ENCODE data around the gene IDS.
"Not testable (repeated sequence)": the region's sequence is repeated elsewhere in the genome, so short reads cannot be mapped to it uniquely, and the experiment has no call there.

Gene IDS

DNA sequence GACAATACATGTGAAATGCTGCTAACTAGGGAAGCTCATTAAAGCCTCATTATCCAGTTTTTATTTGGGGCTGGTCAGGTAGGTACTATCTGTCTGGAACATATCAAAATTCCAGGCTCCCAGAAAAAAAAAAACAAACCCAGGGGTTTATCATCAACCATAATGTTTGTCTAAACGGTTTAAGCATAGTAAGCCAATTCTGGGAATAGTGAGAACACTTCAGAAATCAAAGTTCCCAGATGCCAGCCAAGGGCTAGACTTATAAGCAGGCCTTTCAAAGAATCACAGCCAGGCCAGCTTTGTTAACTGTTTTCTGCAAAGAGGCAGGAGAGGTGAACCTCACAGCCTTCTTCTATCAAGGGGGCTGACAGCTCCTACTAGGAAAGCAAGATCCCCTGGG is 8.1 kb downstream of the IDS start:
- no peak for DNase-seq

DNA sequence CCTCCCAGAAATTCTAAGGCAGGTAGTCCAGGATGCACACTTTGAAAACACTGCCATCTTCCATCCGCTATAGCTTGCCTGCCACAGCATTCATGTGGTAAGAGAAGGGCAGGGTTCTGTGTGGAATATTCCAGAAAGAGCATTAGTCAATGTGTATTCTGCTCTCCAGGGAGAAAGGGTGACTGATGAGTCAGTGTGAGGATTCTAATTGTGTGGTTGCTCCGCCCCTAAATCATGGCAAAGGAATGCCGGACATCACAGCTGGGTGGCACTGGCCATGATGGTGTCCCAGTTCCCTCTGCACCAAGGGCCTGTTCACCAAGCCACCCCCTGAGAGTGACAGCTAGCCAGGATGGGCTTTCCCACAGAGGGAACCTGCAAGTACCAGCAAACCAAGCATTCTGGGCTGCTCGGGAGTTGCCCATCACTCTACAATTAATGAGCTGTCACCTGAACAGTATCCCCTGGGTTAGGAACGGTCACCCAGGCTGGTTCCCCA is 9.5 kb downstream of the IDS start:
- DNase-seq = no peak

DNA sequence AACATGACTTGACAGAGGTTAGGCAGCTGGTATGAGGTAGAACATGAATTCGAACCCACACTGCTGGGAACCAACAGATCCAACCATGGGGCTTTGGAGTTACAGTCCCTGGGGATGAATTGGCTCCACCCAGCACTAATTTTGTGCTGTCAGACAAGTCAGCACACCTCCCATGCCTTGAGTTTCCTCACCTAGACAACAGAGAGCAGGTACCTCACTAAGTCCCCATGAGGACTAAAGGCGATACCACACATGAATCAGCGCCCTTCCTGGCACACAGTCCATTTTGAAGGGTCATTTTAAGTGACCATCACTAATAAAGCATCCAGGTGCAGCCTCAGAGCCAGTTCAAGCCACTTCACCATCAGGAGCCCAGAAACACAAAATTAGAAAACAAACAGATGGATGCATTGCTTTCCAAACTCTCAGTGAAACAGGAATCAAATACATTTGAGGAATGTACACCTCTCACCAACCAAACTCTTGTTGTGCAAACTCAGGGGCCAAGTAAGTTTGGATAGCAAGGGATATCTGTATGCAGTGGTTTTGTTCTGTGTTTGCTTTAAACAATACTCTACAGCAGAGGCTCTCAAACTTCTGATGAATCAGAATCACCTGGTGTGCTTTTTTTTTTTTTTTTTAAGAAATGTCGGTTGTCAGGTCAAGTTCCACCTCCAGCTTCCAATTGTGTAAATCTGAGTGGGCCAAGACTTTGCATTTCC is 10.1 kb downstream of the IDS start:
- DNase-seq = no peak

DNA sequence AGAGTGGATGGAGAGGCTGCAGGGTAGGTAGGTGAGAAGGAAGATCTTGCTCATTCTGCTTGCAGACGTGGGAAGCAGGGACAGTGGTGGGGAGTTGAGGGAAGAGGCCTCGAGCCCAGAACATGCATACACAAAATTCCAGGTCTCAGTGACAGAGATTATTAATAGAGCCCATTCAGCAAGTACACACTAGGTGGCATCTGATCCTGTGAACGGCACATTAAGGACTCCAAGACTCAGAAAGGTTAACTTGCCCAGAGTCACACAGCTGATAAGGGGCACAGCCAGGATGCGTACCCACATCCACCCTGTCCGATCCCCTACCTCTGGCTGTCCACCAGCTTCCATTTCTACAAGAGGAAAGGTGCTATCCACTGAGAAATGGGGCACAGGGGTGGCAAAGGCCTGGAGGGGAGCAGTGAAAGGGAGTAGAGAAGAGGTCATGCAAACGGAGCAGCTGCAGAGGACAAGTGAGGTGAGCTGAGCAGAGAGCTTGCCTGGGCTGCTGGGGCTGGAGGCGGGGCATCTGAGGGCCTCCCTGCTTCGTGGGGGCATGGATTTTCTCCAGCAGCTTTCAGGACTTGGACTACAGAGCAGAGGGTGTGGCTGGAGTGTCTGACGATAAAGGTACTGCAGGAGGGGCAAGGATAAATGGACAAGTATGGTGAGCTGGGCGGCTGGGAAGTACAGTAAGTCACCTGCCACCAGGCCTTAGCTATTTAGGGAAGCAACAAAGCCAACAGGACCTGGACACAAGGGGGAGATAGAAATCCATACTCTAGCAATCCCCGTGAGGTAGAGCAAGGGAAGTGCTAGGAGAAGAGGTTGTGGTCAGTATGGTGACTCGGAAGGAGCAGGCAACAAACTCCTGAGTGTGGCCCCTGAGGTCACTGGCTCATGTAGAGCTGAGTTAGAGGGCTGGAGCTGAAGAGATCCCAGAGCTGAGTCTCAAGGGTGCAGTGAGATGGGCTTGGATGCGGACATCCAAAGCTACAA is 11.2 kb downstream of the IDS start:
- DNase-seq = no peak

DNA sequence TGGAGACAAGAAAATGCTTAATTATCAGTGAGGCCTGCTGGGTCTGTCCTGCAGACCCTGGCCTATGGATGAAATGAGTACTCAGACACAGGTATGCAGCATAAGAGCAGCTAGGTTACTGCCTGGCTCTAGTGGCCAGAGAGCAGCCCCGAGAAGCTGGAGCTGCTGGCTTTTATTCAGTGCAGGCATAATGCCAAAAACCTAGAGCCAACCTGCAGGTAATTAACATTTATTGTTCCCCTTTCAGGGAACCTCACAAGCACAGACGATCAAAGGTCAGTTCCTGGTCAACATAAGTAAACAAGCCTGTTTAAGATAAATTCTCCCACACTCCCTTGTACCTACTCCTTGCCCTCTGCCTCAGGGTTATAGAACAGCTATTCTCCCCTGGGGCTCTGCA is 13.3 kb downstream of the IDS start:
- no peak for DNase-seq

DNA sequence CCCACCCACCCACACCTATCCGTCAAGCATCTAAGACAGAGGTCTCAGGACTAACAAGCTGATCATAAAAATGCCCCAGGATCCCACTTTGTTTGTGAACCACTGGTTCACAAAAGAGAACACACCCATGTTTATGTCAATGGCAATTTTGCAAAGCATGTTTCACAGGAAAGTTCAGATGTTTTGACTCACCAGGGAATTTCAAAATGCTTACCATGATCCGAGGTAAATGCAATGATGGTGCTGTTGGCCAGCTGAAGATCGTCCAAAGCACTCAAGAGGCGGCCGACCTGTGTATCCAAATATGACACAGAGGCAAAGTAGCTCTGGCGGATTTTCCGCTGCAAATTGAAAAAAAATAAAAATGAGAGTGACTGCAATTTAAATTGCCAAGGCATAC is 15.0 kb downstream of the IDS start:
- DNase-seq = no peak

DNA sequence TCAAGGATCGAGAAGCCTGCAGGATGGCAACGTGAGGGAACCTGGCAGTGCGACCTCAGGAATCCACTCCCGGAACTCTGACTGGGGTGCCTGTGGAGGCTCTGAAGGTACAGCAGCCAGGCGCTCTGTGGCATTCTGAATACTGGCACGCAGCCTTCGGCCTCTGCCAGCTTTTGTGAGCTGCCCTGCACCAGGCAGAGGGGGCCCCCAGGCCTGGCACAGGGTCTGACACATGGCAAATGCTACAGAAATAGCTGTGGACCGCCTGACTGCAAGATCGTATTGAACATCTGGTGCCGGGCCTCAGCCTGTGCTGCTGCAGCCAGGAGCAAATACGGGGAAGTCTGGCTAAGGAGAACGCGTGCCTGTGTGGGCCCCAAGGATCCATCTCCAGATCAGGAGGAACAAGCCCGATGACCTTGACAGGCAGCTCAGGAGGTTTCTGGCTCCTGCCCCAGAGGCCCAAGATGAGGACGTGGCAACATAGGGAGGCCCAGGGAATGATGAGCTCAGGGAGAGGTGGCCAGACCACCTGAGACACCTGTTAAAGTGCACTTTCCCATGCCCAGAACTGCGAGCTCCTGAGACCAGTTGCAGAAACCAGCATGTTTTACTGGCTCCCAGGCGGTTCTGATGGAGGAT is 16.6 kb downstream of the IDS start:
- DNase-seq = not testable (repeated sequence)

DNA sequence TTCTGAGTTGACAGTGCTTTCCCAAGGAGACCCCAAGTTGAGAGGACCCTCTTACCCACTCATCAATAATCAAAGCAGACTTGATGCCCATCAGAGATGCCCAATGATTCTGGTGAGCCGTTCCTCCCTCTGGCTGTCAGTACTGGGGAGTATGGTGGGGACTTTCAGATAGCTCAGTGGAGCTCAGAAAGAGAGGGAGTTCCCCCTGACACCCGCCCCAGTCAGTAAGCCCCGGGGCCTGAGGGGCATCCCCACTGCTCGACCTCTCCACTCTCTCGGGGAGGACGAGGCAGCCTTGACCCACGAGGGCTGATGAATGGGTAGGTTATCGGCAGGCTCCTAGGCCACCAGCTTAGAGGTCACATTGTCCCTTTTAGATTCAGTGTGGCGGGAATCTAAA is 17.1 kb downstream of the IDS start:
- DNase-seq = not testable (repeated sequence)

DNA sequence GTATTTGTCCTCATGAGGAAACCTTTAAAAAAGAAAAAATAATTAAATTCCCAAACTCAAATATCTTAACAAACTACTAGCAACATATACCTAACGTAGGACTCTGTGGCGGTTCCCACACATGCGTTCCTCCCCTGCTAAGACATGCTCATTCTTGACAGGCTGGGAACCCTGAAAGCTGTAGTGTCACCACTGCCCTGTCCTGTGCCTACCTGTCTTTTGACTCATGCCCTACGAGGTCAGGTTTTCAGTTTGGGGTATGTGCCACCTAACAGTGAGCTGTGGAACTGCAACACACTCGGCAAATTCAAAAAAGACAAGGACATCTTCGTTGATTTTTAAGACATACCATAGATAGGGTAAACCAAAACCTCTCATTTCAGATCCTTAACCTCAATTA is 17.8 kb downstream of the IDS start:
- DNase-seq = no peak

DNA sequence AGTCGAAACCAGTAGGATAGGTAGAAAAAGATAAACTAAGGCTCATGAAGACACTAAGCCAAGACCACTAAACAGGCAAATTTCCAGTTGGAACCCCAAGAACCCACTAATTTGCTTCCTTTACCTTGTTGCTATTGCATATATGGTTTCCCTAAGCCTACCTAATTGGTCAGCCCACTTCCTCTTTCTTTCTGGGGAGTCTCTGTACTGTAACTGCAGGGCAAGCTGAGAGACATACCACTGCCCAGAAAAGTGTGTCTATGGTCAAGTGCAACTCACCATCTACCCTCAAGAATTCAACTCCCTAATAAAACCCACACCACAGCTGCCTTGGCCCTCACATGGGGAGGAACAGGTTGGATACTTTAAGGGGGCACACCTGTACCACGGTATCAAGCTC is 28.6 kb downstream of the IDS start:
- DNase-seq = no peak

DNA sequence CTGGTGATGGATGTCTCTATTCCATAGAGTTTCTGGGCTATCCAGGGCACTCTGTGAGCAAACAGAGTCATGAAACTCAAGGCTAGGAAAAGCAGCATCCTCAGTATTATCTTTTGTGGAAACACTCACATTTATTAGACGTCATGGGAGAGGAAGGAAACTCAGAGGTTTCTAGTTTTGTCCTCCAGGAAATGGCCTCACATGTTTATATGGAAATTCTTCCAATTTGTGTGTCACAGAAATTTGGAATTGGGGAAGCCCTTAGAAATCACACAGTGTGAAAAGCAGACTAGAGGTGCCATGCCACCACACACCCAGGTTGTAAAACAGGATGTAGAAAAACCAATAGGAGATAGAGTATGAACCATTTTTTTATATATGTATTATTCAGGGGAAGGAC is 31.1 kb downstream of the IDS start:
- DNase-seq = no peak

DNA sequence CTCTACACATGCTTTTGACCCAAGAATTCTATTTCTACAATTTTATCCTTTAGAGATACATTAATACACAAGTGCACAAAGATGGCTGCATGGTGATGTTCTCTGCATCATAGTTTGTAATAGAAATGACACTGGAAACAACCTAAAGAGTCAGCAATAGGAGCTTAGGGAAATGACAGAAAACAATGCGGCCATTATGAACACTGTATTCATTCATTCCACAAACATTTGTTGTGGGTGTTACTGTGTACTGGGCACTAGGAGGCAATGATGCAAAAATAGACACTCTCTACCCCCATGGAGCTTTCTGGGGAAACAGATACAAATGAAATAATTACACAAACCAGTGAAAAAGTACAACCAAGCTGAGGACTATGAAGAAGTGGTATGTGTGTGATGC is 32.0 kb downstream of the IDS start:
- no peak for DNase-seq

DNA sequence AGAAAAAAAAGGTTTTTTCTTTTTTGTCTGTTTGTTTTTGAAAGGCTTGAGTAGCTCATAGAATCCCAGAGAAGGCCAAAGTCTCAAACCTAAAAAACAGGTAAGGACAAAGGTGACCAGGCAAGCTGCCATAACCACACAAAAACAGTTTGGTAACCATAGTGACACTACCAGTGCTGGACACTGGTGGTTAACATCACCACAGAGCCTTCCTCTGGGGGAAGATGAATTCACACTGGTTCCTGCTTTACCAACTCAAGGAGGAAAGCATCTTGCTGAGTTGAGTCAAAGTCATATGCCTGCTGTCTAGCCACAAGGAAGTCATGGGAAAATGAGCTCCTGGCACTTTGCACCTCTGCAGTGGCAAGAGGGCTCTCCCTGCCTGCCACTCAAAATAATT is 32.5 kb downstream of the IDS start:
- DNase-seq = no peak

DNA sequence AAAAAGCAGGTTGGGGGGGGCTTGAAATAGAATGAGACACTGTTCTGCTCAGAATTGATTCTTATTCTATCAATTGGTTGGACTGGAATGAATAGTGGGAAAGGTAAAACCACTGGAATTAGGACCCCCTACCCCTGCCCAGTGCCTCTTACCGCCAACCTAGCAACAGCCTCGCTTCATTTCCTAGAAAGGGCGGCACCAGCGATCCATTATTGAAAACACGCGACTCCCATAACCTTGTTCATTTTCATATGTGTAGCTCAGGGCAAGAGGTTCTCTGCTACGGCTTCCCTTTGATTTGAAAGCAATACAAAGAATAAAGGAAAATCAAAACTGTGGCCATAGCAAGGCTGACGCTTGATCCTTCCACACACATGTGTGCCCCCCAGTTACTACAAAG is 33.7 kb downstream of the IDS start:
- DNase-seq = no peak

DNA sequence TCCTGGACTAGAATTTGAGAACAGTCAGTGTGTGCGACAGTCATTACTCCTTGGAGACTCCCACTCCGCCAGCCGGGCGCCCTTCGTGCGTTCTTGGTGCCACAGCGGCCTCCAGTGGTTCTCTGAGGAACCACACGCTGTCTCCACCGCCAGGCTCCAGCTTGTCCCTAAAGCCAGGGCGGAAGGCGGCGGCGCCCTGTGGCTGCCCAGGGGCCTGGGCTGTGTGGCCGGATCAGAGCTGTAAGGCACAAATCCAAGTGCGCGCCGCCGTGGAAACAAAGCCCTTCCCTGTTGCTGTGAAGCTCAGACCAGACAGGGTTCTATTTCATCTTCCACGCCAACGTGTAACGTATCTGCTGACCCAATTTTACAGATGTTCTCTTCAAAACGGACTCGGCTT is 34.2 kb downstream of the IDS start:
- peak in 1 of 2 experiments; percentile 52 for DNase-seq

DNA sequence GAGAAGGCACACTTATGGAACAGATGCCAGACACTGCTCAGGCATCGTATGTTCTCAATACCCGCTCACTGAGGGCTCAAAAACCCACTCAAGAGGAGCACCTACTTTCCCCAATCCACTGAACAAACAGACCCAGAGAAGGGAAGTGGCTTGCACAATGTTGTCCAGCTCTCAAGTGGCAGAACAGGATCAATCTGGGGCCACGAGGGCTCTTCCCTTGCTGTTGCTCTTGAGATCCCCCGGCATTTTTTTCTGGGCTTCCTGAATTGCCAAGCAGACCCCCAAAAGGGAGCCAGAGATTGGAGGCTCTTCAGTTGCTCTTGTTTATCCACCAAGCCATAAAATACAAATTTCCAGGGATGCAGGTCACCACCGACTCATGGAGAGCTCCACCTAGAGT is 35.7 kb downstream of the IDS start:
- DNase-seq = no peak

DNA sequence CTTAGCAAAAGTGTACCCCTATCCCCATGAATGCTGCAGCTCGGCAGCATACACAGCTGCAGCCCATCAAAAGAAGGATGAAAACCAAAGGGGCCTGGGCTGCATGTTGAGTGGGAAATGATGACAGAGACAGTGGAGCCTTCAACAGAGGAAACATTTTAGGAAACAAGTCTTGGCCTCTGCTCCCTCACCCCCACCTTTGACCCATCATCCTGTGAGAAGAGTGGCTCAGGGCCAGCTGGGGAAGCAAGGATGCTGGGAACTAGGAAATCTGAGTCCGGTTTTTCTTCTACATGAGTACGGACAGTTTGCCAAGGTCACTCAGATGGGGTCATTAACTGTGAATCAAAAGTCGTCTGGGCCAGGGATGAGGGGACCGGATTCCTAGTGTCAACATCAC is 37.2 kb downstream of the IDS start:
- DNase-seq = no peak

DNA sequence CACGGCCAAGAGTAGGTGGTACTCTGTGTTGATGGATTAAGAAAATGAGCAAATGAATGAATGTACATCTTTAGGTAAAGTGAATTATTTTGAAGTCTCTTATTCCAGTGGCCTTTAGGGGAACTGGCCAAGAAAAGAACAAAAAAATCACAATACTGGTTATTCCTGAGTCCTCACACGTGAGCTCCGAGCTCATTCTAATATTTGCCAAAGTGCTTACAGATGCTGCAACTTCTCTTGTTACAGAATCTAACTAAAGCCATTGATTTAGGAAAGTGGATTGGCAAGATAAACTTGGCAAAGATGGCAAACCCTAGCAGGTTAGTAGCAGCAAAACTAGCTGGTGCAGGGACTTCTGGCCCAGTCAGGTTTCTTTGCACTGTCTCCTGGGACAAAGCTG is 37.6 kb downstream of the IDS start:
- no peak for DNase-seq

DNA sequence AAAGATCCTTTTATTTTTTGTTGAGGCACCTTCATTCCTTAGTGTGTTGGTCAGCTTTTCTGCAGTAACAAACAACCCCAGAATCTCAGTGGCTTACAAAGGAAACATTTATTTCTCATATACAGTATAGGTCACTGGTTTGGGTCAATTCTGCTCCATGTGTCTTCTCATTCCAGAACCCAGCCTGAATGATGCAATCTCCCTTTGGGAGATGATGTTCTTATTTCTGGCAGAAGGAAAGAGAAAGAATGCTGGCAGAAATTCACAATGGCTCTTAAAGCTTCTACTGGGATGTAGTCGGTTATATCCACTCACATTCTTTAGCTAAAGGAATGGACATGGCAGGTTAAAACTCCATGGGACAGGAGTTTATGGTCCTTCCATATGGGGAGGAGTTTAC is 42.3 kb downstream of the IDS start:
- no peak for DNase-seq

DNA sequence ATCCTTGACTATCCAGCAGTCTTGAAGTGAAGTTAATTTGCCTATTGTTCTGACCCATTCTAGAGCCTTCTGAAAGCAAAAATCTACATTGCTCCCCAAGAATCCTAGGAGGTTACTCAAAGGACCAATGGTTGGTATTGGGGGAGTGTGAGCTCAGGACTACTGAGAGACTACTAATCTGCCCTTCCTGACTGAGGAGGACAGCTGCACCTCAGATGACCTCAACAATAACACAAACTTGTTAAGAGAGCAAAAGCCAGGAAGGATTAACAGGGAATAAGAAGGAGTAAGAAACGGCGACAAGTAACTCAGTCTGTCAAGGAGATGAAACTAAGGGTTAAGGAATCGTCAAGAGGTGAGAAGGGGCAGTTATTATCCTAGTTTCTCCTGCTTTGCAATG is 43.4 kb downstream of the IDS start:
- DNase-seq = no peak

DNA sequence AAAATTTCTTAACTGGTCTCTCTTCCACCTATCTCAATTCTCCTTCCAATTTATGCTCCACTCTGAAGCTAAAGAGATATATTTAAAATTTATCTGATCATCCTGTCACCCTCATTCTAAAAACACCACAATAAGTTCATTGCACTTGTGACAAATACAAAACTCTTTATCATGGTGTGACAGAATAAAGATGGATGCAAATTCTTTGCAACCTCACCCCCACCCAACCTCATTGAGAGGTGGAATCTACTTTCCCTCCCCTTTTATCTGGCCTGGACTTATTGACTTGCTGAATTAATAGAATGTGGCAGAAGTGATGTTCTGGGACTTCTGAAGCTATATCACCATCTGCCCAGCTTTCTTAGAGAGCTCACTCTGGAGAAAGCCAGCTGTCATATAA is 46.5 kb downstream of the IDS start:
- DNase-seq = no peak

DNA sequence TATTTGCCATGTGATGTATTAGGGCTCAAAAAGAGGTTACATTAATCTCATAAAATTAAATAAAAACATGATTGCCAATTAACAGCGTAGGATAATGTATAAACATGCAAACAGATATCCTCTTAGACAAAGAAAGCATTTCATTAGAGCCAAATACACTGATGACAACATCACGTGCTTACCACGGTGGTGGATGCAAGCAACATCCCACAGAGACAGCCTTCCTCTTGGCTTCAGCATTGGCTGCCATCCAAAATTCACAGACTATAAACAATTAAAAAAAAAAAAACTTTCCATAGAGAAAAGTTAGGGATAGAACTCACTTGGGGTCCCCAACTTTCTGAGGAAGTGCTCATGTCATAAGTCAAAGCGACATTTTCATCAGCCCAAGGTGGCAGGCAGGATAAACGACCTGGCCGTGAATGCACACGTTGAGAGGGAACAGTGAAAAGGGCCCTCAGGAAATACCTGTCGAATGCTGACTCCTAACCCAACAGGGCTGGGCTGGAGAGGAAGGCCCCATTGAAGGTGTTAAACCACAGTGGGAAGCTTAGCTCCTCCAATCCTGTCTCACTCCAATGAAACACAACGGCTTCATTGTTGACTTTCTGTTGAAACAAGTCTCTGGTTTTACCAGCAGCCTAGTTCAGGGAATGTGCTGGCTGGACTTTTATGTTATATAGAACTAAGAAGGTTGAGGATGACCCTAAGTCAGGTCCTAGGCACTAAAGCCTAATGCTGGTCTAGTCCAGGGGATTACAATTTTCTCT is 48.4 kb downstream of the IDS start:
- DNase-seq = no peak

DNA sequence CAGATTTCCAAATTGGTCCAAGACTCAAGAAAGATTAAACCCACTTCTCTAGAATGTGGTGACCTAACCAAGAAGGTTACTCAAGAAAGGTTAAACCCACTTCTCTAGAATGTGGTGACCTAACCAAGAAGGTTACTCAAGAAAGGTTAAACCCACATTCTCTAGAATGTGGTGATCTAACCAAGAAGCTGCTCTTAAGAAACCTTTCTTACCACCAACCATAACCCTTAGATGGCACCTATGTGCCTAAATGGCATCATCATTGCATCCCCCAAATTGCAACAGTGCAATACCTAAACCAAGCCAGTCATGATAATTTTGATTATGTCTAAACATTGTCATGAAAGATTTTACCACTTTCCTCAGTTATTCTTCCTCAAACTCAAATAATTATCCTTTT is 49.2 kb downstream of the IDS start:
- DNase-seq = no peak
